HEK293T (cell line): ENCODE results near the gene PAPPA.

ENCODE experiments used
- CTCF ChIA-PET: fragments of 350-600 bp; formaldehyde crosslinking; extraction: SDS; loops from one replicate; lab custom pipeline; 2021; ENCODE audit warnings: antibody characterized with exemption, inconsistent platforms; lab: Yijun Ruan, JAX
- POLR2A ChIA-PET: fragments of 350-600 bp; formaldehyde crosslinking; extraction: SDS; loops from one replicate; lab custom pipeline; 2020; ENCODE audit warnings: antibody characterized with exemption, inconsistent platforms; lab: Yijun Ruan, JAX
- DNase-seq: peaks from one replicate; pipeline ENCODE4 v3.0.0; 2012; ENCODE audit warnings: mixed read lengths; ENCODE audit errors: extremely low spot score
- ARNT ChIP-seq: fragments of 450-650 bp; IDR thresholded peaks from 2 replicates; pipeline ENCODE4 v1.6.1; 2017; ENCODE audit warnings: mild to moderate bottlenecking
- BHLHE40 ChIP-seq: fragments of 450-650 bp; IDR thresholded peaks from 2 replicates; pipeline ENCODE4 v1.6.1; 2016; ENCODE audit warnings: mild to moderate bottlenecking, moderate library complexity, borderline replicate concordance
- CTBP1 ChIP-seq: fragments of 450-650 bp; IDR thresholded peaks from 2 replicates; pipeline ENCODE4 v1.6.1; 2016; ENCODE audit warnings: borderline replicate concordance
- ELF4 ChIP-seq: fragments of 450-650 bp; IDR thresholded peaks from 2 replicates; pipeline ENCODE4 v1.6.1; 2017; ENCODE audit warnings: antibody characterized with exemption
- FOXA1 ChIP-seq: fragments of 450-650 bp; IDR thresholded peaks from 2 replicates; pipeline ENCODE4 v1.6.1; 2016; ENCODE audit warnings: mild to moderate bottlenecking
- FOXK2 ChIP-seq: fragments of 450-650 bp; IDR thresholded peaks from 2 replicates; pipeline ENCODE4 v1.6.1; 2016; ENCODE audit warnings: mild to moderate bottlenecking
- FOXM1 ChIP-seq: fragments of 450-650 bp; IDR thresholded peaks from 2 replicates; pipeline ENCODE4 v1.6.1; 2017; ENCODE audit warnings: mild to moderate bottlenecking, borderline replicate concordance
- HDGF ChIP-seq: fragments of 450-650 bp; IDR thresholded peaks from 2 replicates; pipeline ENCODE4 v1.6.1; 2017; ENCODE audit warnings: antibody characterized with exemption, borderline replicate concordance
- L3MBTL2 ChIP-seq: fragments of 450-650 bp; conservative IDR thresholded peaks from 2 replicates; pipeline ENCODE4 v1.6.1; 2016; ENCODE audit warnings: mild to moderate bottlenecking
- LEF1 ChIP-seq: fragments of 450-650 bp; IDR thresholded peaks from 2 replicates; pipeline ENCODE4 v1.6.1; 2017; ENCODE audit warnings: mild to moderate bottlenecking, borderline replicate concordance
- NFRKB ChIP-seq: fragments of 450-650 bp; IDR thresholded peaks from 2 replicates; pipeline ENCODE4 v1.6.1; 2016; ENCODE audit warnings: mild to moderate bottlenecking, moderate library complexity
- SP1 ChIP-seq: fragments of 450-650 bp; IDR thresholded peaks from 2 replicates; pipeline ENCODE4 v1.6.1; 2017
- SUZ12 ChIP-seq: fragments of 450-650 bp; IDR thresholded peaks from 2 replicates; pipeline ENCODE4 v1.6.1; 2016; ENCODE audit warnings: mild to moderate bottlenecking
- TARDBP ChIP-seq: fragments of 450-650 bp; IDR thresholded peaks from 2 replicates; pipeline ENCODE4 v1.6.1; 2016
- ZNF384 ChIP-seq: fragments of 450-650 bp; IDR thresholded peaks from 2 replicates; pipeline ENCODE4 v1.6.1; 2016
- TF ChIP-seq, protein P1 (sequence below): fragments of 450-650 bp; IDR thresholded peaks from 2 replicates; pipeline ENCODE4 v1.6.1; 2016

The PAPPA gene

DNA sequence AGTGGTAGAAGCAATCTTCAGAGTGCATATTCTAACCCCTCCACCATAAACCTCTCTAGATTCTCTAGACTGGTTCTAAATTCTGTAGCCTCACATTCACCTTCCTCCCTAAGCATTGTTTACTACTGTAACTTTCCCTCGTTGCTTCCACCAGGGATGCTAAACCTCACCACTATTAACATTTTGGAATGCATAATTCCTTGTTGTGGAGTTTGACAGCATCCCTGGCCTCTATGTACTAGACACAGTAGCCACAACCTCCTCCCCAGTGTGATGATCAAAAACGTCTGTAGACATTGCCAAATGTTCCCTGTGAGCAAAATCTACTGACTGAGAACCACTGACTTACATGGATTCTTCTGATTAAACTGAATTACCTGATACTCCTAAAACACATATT lies 18.6 kb downstream of the PAPPA start:
- POLR2A ChIA-PET = no interaction called here
- TF ChIP-seq ARNT (no peak), FOXA1 (no peak), LEF1 (no peak), CTBP1 (no peak), HDGF (no peak), ZNF384 (no peak), BHLHE40 (no peak), L3MBTL2 (no peak), TARDBP (no peak), FOXM1 (no peak), FOXK2 (no peak), ELF4 (no peak), SUZ12 (no peak), SP1 (no peak), NFRKB (no peak)
- TF ChIP-seq, protein P1, sequence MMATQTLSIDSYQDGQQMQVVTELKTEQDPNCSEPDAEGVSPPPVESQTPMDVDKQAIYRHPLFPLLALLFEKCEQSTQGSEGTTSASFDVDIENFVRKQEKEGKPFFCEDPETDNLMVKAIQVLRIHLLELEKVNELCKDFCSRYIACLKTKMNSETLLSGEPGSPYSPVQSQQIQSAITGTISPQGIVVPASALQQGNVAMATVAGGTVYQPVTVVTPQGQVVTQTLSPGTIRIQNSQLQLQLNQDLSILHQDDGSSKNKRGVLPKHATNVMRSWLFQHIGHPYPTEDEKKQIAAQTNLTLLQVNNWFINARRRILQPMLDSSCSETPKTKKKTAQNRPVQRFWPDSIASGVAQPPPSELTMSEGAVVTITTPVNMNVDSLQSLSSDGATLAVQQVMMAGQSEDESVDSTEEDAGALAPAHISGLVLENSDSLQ = no peak
- CTCF ChIA-PET = no interaction called here
- no peak for DNase-seq

- no peak for DNase-seq
- ChIA-PET CTCF (no interaction called here), POLR2A (no interaction called here)
- TF ChIP-seq FOXA1 (no peak), NFRKB (no peak), FOXM1 (no peak), ELF4 (no peak), SP1 (no peak), FOXK2 (no peak), ARNT (no peak), BHLHE40 (no peak), L3MBTL2 (no peak), CTBP1 (no peak), SUZ12 (no peak)
- TF ChIP-seq, protein P1 = no peak
Observed at GRCh38 chr9:116174347-116174746, 20.8 kb downstream of the PAPPA start.

- no peak for TF ChIP-seq NFRKB
- no peak for TF ChIP-seq BHLHE40
- no peak for TF ChIP-seq ELF4
- no peak for TF ChIP-seq LEF1
- TF ChIP-seq, protein P1 = no peak
- TF ChIP-seq FOXM1 = no peak
- TF ChIP-seq SP1 = no peak
- TF ChIP-seq FOXK2 = no peak
- TF ChIP-seq SUZ12 = no peak
- no peak for TF ChIP-seq FOXA1
- TF ChIP-seq ZNF384 = no peak
- no peak for TF ChIP-seq ARNT
- TF ChIP-seq HDGF = no peak
- no peak for TF ChIP-seq CTBP1
- no peak for TF ChIP-seq L3MBTL2
- TF ChIP-seq TARDBP = no peak
- ChIA-PET CTCF (interaction anchor here (0.7 kb wide), 1 partner anchor 316 kb away, joined by 3 read pairs; no protein-coding TSS in a partner anchor), POLR2A (no interaction called here)
- DNase-seq = no peak
Observed at GRCh38 chr9:116175614-116176013, 22.0 kb downstream of the PAPPA start.

GRCh38 chr9:116178481-116179211 lies 25.1 kb downstream of the PAPPA start:
- TF ChIP-seq SUZ12 = no peak
- no peak for TF ChIP-seq FOXK2
- TF ChIP-seq ARNT = no peak
- no peak for TF ChIP-seq FOXM1
- TF ChIP-seq HDGF = no peak
- no peak for TF ChIP-seq TARDBP
- no peak for TF ChIP-seq FOXA1
- no peak for TF ChIP-seq BHLHE40
- TF ChIP-seq L3MBTL2 = no peak
- no peak for TF ChIP-seq CTBP1
- TF ChIP-seq ELF4 = no peak
- no peak for TF ChIP-seq SP1
- TF ChIP-seq, protein P1 = no peak
- TF ChIP-seq NFRKB = no peak
- TF ChIP-seq LEF1 = no peak
- TF ChIP-seq ZNF384 = no peak
- POLR2A ChIA-PET = no interaction called here
- no peak for DNase-seq
- CTCF ChIA-PET = no interaction called here

- TF ChIP-seq, protein P1 = no peak
- TF ChIP-seq NFRKB (no peak), FOXK2 (no peak), HDGF (no peak), ARNT (no peak), SUZ12 (no peak), L3MBTL2 (no peak), CTBP1 (no peak), LEF1 (no peak), BHLHE40 (no peak), ZNF384 (no peak), FOXA1 (no peak)
- ChIA-PET POLR2A (no interaction called here), CTCF (no interaction called here)
- DNase-seq = no peak
Observed at GRCh38 chr9:116179568-116179967, 26.0 kb downstream of the PAPPA start.
